Peyer's patch (tissue), 4 donors: ENCODE data around the gene USP22. TPM values are rescaled to one million over a fixed set of nuclear protein-coding genes. Genes with fewer than 3 reads are reported as not detected.
A peak's percentile ranks its signal among the peaks of the same experiment; 100 is the strongest.

Source experiments
- DNase-seq, 3 donors: peaks; one replicate each; pipeline ENCODE4 v3.0.0-alpha.2; 2017 to 2019
- H3K27ac ChIP-seq, 4 donors: fragments of 200-600 bp; sonication (generic); one replicate each; pipeline ENCODE4 v1.5.1; 2016 to 2019
- H3K27me3 ChIP-seq, 2 donors: fragments of 200-600 bp; sonication (generic); one replicate each; pipeline ENCODE4 v1.5.1; 2019
- H3K36me3 ChIP-seq, 3 donors: fragments of 200-600 bp; sonication (generic); one replicate each; pipeline ENCODE4 v1.5.1; 2016 to 2019
- H3K4me1 ChIP-seq, 4 donors: fragments of 200-600 bp; sonication (generic); one replicate each; pipeline ENCODE4 v1.5.1; 2016 to 2019
- H3K4me3 ChIP-seq, 4 donors: fragments of 200-600 bp; sonication (generic); 1 replicate in 3 of 4; 2 replicates in 1 of 4; pipeline ENCODE4 v1.5.1; 2016 to 2019; ENCODE audit warnings: mild to moderate bottlenecking in 1 of 4
- H3K9me3 ChIP-seq, 4 donors: fragments of 200-600 bp; sonication (generic); one replicate each; pipeline ENCODE4 v1.5.1; 2016 to 2019; ENCODE audit warnings: mild to moderate bottlenecking in 1 of 4
- CTCF ChIP-seq, 6 experiments: fragments of 450-650 bp in 4 of 6; fragments of 200-600 bp in 2 of 6; sonication (generic) in 1 of 6; IDR thresholded peaks; one replicate each; pipeline ENCODE4 v1.5.1; 2017 to 2019; ENCODE audit warnings: antibody characterized with exemption in 6 of 6, mild to moderate bottlenecking in 3 of 6, moderate library complexity in 1 of 6
- POLR2A ChIP-seq, 2 donors: fragments of 450-650 bp; IDR thresholded peaks; one replicate each; pipeline ENCODE4 v1.5.1; 2017; ENCODE audit warnings: antibody characterized with exemption in 2 of 2, mild to moderate bottlenecking in 2 of 2, moderate library complexity in 2 of 2
- total RNA-seq, 4 donors: library from RNA; depleted of rRNA; stranded (reverse); fragments of >200 nt; gene quantifications; one replicate each; pipeline ENCODE4 v1.1.0, GENCODE V29; 2016

The USP22 gene
- total RNA-seq, 4 donors from 2014 or later: 125 to 229 (median 146) TPM

- Histone ChIP-seq H3K4me3 (no peak overlapping the region), H3K4me1 (no peaks in the 10 kb centered on the region), H3K27ac (no peak overlapping the region), H3K36me3 (peaks cover 0 to 98% (median 0%) of the 10 kb centered on the region in 3 donors), H3K27me3 (no peaks in the 10 kb centered on the region), H3K9me3 (no peaks in the 10 kb centered on the region)
- TF ChIP-seq POLR2A (IDR thresholded peaks at IDR 0.05) (no peak), CTCF (IDR thresholded peaks at IDR 0.05) (no peak)
- DNase-seq: no peak
Measured at GRCh38 chr17:21013983-21014382, 28.8 kb downstream of the USP22 start.

GRCh38 chr17:21012736-21013135 is 30.1 kb downstream of the USP22 start:
- Histone ChIP-seq H3K27me3 (no peaks in the 10 kb centered on the region), H3K36me3 (peaks cover 0 to 99% (median 0%) of the 10 kb centered on the region in 3 donors), H3K27ac (no peak overlapping the region), H3K4me1 (no peaks in the 10 kb centered on the region), H3K9me3 (no peaks in the 10 kb centered on the region), H3K4me3 (no peak overlapping the region)
- DNase-seq: no peak
- TF ChIP-seq CTCF (IDR thresholded peaks at IDR 0.05) (no peak), POLR2A (IDR thresholded peaks at IDR 0.05) (no peak)

GRCh38 chr17:21010705-21011596 is 31.9 kb downstream of the USP22 start:
- Histone ChIP-seq H3K4me1 (no peaks in the 10 kb centered on the region), H3K36me3 (peaks cover 0 to 97% (median 0%) of the 10 kb centered on the region in 3 donors), H3K4me3 (no peak overlapping the region), H3K9me3 (no peaks in the 10 kb centered on the region), H3K27me3 (no peaks in the 10 kb centered on the region), H3K27ac (no peak overlapping the region)
- peak in 1 of 3 donors; percentile 49 for DNase-seq
- TF ChIP-seq CTCF (IDR thresholded peaks at IDR 0.05) (no peak), POLR2A (IDR thresholded peaks at IDR 0.05) (no peak)

- Histone ChIP-seq H3K27me3 (no peaks in the 10 kb centered on the region), H3K9me3 (no peaks in the 10 kb centered on the region), H3K36me3 (peaks cover 0 to 97% (median 6%) of the 10 kb centered on the region in 3 donors), H3K4me3 (no peak overlapping the region), H3K27ac (no peak overlapping the region), H3K4me1 (no peaks in the 10 kb centered on the region)
- no peak for TF ChIP-seq POLR2A (IDR thresholded peaks at IDR 0.05)
- no peak for TF ChIP-seq CTCF (IDR thresholded peaks at IDR 0.05)
- DNase-seq: no peak
Measured at GRCh38 chr17:21008992-21009671, 33.7 kb downstream of the USP22 start.

GRCh38 chr17:21008160-21008915 is 34.5 kb downstream of the USP22 start:
- Histone ChIP-seq H3K36me3 (peaks cover 0 to 98% (median 6%) of the 10 kb centered on the region in 3 donors), H3K4me3 (no peak overlapping the region), H3K27ac (no peak overlapping the region), H3K4me1 (no peaks in the 10 kb centered on the region), H3K27me3 (no peaks in the 10 kb centered on the region), H3K9me3 (no peaks in the 10 kb centered on the region)
- TF ChIP-seq CTCF (IDR thresholded peaks at IDR 0.05): no peak
- TF ChIP-seq POLR2A (IDR thresholded peaks at IDR 0.05): no peak
- DNase-seq: no peak
